PFSK-1 (cell line): ENCODE data around the gene AKAP6.

Source experiments
- FOXP2 ChIP-seq: optimal IDR thresholded peaks from 2 replicates; pipeline ENCODE3; 2011; ENCODE audit warnings: borderline replicate concordance, control low read depth, inconsistent platforms; ENCODE audit not compliant: insufficient read depth; ENCODE audit errors: extremely low read length, extremely low read depth
- POLR2AphosphoS5 ChIP-seq: IDR thresholded peaks from 2 replicates; pipeline ENCODE4 v1.6.1; 2012; ENCODE audit warnings: low read depth, mild to moderate bottlenecking, control low read depth, low read length, moderate library complexity
- SIN3A ChIP-seq: IDR thresholded peaks from 2 replicates; pipeline ENCODE4 v1.6.1; 2012; ENCODE audit warnings: mild to moderate bottlenecking, low read length, moderate library complexity, borderline replicate concordance; ENCODE audit not compliant: insufficient read depth
- TAF1 ChIP-seq: IDR thresholded peaks from 2 replicates; pipeline ENCODE4 v1.6.1; 2012; ENCODE audit warnings: low read length, control low read depth, borderline replicate concordance; ENCODE audit not compliant: insufficient read depth
- TF ChIP-seq, protein P1 (sequence below), 2 experiments: IDR thresholded peaks; 2 replicates each; pipeline versions ENCODE4 v1.6.1 to v1.8.0; 2011 to 2012; ENCODE audit warnings: low read depth in 2 of 2, low read length in 2 of 2, control low read depth in 1 of 2, inconsistent platforms in 1 of 2, mild to moderate bottlenecking in 1 of 2, moderate library complexity in 1 of 2; ENCODE audit not compliant: insufficient read depth in 1 of 2

Gene AKAP6

DNA sequence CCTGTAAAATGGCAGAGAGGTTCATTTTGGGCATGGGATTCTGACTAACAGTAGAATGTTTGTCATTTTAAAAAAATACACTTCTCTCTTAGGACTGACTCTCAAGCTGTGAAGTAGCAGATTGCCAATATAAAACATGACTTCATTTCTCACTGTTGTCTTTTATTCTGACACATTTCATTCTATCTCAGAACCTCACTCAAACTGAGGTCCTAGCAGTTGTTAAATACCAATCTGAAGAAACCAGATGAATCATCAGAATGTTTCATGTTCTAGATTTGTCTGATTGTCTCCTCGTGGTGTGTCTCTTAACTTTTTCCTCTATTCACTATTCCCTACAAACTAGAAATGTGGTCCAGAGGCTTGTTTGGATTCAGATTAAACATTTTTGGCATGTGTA, 333.1 kb downstream of the AKAP6 start:
- TF ChIP-seq TAF1 (no peak), POLR2AphosphoS5 (no peak), FOXP2 (no peak), SIN3A (no peak)
- TF ChIP-seq, protein P1, sequence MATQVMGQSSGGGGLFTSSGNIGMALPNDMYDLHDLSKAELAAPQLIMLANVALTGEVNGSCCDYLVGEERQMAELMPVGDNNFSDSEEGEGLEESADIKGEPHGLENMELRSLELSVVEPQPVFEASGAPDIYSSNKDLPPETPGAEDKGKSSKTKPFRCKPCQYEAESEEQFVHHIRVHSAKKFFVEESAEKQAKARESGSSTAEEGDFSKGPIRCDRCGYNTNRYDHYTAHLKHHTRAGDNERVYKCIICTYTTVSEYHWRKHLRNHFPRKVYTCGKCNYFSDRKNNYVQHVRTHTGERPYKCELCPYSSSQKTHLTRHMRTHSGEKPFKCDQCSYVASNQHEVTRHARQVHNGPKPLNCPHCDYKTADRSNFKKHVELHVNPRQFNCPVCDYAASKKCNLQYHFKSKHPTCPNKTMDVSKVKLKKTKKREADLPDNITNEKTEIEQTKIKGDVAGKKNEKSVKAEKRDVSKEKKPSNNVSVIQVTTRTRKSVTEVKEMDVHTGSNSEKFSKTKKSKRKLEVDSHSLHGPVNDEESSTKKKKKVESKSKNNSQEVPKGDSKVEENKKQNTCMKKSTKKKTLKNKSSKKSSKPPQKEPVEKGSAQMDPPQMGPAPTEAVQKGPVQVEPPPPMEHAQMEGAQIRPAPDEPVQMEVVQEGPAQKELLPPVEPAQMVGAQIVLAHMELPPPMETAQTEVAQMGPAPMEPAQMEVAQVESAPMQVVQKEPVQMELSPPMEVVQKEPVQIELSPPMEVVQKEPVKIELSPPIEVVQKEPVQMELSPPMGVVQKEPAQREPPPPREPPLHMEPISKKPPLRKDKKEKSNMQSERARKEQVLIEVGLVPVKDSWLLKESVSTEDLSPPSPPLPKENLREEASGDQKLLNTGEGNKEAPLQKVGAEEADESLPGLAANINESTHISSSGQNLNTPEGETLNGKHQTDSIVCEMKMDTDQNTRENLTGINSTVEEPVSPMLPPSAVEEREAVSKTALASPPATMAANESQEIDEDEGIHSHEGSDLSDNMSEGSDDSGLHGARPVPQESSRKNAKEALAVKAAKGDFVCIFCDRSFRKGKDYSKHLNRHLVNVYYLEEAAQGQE (IDR thresholded peaks at IDR 0.05; ENCODE audit: insufficient read depth in 1 of 2, low read depth in 2 of 2, low read length in 2 of 2), result no peak

DNA sequence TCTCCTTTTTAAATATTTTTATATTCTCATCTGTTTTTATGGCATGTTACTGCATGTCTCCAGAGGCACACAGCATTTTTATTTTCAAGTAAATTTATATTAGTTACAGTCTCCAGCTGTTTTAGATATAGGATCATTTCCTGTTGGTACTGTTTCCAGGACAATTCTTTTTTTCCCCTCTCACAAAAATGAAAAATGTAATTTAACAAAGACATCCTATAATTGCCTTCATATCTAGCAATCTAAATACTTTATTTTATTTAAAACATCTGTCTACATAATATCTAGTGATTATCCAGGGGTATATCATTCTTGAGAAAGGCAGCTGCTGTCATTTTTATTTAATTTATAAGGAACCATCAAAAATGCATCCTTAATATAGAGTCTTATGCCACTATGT, 337.2 kb downstream of the AKAP6 start:
- TF ChIP-seq, protein P1 (IDR thresholded peaks at IDR 0.05; ENCODE audit: insufficient read depth in 1 of 2, low read depth in 2 of 2, low read length in 2 of 2), result no peak
- TF ChIP-seq FOXP2 (no peak), POLR2AphosphoS5 (no peak), SIN3A (no peak)

DNA sequence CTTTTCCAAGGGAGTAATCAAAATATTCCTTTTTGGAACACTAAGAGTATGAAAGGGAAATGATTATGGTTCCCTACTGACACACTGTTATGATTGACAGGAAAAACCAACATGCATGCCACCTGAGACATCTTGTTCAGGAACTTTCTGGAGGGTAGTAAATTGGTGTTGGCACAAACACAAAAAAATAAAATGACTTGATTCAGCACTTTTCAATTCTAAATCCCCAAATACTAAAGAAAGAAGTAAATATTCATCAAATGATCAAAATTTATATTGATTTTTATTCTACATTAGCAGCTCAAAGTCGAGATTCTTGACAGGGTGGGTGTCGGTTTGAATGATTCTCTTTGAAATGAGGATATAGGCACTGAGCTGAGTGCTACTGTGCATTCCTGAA, 338.2 kb downstream of the AKAP6 start:
- TF ChIP-seq, protein P1 (IDR thresholded peaks at IDR 0.05; ENCODE audit: insufficient read depth in 1 of 2, low read depth in 2 of 2, low read length in 2 of 2), result no peak
- TF ChIP-seq FOXP2, result no peak
- TF ChIP-seq TAF1, result no peak
- TF ChIP-seq SIN3A, result no peak
- TF ChIP-seq POLR2AphosphoS5, result no peak

DNA sequence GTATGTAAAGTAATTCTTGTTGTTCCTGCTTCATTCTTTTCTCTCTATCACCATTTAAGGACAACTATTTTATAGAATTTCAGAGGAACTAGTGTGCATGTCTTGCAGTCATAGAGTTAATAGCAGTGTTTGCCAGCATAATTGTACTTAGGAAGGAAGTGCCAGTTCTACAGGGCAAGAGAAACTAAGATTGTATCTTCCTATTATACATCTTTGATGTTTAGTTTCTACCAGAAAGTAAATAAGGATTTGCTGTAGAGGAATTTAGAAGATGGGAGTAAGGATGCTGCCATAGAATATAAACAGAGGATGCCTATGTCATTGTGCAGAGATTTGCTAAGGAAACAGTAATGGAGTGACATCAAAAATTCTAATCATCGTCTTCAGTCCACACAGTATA, 338.7 kb downstream of the AKAP6 start:
- TF ChIP-seq TAF1 (no peak), FOXP2 (no peak), SIN3A (no peak), POLR2AphosphoS5 (no peak)
- TF ChIP-seq, protein P1 (IDR thresholded peaks at IDR 0.05; ENCODE audit: insufficient read depth in 1 of 2, low read depth in 2 of 2, low read length in 2 of 2), result no peak

DNA sequence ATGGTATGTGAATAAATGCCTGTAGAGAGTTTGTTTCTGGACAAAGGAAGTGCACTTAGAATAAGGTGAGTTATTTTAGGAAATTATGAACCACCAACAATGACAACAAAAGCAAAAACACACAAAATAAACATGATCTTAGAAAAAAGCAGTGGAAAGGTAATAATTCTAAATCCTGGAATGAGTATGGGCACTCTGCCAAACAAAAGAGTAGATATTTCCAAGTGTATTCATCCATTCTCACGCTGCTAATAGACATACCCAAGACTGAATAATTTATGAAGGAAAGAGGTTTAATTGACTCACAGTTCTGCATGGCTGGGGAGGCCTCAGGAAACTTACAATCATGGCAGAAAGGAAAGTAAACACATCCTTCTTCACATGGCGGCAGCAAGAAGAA, 340.3 kb downstream of the AKAP6 start:
- TF ChIP-seq FOXP2, result no peak
- TF ChIP-seq SIN3A, result no peak
- TF ChIP-seq, protein P1 (IDR thresholded peaks at IDR 0.05; ENCODE audit: insufficient read depth in 1 of 2, low read depth in 2 of 2, low read length in 2 of 2), result no peak
- TF ChIP-seq POLR2AphosphoS5, result no peak
- no peak for TF ChIP-seq TAF1
